ENCODE measurements around the gene DTL. TPM values are rescaled to one million over a fixed set of nuclear protein-coding genes. Genes with fewer than 3 reads are reported as not detected.
"Not testable (repeated sequence)": the region's sequence is repeated elsewhere in the genome, so short reads cannot be mapped to it uniquely, and the experiment has no call there.

Gene DTL, protein sequence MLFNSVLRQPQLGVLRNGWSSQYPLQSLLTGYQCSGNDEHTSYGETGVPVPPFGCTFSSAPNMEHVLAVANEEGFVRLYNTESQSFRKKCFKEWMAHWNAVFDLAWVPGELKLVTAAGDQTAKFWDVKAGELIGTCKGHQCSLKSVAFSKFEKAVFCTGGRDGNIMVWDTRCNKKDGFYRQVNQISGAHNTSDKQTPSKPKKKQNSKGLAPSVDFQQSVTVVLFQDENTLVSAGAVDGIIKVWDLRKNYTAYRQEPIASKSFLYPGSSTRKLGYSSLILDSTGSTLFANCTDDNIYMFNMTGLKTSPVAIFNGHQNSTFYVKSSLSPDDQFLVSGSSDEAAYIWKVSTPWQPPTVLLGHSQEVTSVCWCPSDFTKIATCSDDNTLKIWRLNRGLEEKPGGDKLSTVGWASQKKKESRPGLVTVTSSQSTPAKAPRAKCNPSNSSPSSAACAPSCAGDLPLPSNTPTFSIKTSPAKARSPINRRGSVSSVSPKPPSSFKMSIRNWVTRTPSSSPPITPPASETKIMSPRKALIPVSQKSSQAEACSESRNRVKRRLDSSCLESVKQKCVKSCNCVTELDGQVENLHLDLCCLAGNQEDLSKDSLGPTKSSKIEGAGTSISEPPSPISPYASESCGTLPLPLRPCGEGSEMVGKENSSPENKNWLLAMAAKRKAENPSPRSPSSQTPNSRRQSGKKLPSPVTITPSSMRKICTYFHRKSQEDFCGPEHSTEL
- 7.8 TPM for total RNA-seq

DNA sequence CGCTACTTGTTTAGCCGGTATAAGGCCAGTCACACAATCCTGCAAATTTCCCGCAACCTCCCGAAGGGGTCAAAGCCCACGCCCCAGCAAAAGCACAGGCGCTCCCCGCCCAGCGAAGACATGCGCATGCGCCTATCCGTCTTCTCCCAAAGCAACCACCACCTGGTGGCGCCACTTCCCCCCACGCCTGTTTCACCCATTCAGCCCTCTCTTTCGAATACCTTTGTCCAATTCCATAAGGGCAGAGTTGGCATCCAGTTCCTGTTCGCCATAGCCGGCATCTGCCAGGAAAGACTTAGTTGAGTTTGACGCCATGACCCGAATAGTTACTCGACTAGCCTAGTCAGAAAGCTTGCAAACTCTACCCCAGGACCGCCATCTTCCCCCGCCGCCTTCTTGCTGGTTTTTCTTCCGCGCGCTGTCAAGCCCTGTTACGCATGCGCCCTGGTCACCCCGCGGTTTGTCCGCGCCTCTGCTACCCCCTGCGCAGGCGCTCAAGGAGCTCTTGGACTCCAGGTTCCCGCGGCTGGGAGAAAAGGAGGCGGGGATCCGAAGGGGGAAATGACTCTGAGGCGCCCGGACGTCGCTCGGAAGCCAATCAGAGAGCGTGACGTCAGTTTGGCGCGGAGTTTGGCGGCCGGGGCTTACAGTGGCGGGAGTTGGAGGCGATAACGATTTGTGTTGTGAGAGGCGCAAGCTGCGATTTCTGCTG, at the start of gene DTL, which contains the start of gene INTS7:
Gene DTL, plus strand, starts transcription at position 626 of the 712 bp plus-strand sequence. CDS start 143 bp downstream, outside the sequence.
Gene INTS7, minus strand, starts transcription at position 435 of the 712 bp plus-strand sequence. Its CDS starts 120 bp downstream, at position 315.
- H3K9me3 ChIP-seq (ENCODE audit: control insufficient read depth in 3 of 3, low read length in 3 of 3) = no peaks in the 10 kb centered on the region
- H3K27ac ChIP-seq (ENCODE audit: low read depth, low read length) = peak within 1 kb of the TSS; percentile 77
- H3K4me1 ChIP-seq (ENCODE audit: control insufficient read depth in 3 of 3, insufficient read depth in 3 of 3, low read length in 3 of 3) = peaks cover 13 to 18% (median 18%) of the 10 kb centered on the region in 3 donors
- H3K4me3 ChIP-seq (ENCODE audit: low read length in 3 of 3) = peak within 1 kb of the TSS; percentile 94 to 99 (median 97)
- no peaks in the 10 kb centered on the region for H3K36me3 ChIP-seq (ENCODE audit: control insufficient read depth in 3 of 3, insufficient read depth in 3 of 3, low read length in 3 of 3)
- peak within 1 kb of the TSS; percentile 81 to 94 (median 84) for H3K9ac ChIP-seq (ENCODE audit: low read depth in 1 of 3, low read length in 3 of 3)
- no peaks in the 10 kb centered on the region for H3K27me3 ChIP-seq (ENCODE audit: control insufficient read depth in 3 of 3, insufficient read depth in 3 of 3, low read length in 3 of 3)

DNA sequence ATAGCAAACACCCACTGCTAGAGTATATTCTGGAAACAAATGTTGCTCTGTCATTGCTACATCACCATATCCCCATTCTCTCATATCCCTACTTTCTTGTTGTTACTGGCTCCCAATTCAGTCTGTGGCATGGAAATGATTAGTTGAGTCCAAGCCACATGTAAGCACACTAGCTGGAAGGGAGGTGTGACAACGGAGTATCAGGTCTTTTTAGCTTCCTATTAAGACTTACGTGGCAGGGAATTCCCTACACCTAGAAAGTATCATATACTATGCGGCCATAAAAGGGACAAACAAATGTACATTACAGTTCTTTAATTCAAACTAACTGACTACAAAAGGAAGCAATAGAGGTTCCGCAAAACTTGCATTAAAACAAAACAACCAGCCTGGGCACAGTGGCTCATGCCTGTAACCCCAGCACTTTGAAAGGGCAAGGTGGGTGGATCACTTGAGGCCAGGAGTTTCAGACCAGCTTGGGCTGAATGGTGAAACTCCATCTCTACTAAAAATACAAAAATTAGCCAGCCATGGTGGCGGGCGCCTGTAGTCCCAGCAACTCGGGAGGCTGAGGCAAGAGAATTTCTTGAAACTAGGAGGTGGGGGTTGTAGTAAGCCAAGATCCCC, 48.8 kb upstream of the DTL start:
- no peak overlapping the region for H3K4me3 ChIP-seq (ENCODE audit: low read length in 3 of 3)
- no peaks in the 10 kb centered on the region for H3K27me3 ChIP-seq (ENCODE audit: control insufficient read depth in 3 of 3, insufficient read depth in 3 of 3, low read length in 3 of 3)
- H3K4me1 ChIP-seq (ENCODE audit: control insufficient read depth in 3 of 3, insufficient read depth in 3 of 3, low read length in 3 of 3) = no peaks in the 10 kb centered on the region
- H3K27ac ChIP-seq (ENCODE audit: low read depth, low read length) = no peak overlapping the region
- H3K9ac ChIP-seq (ENCODE audit: low read depth in 1 of 3, low read length in 3 of 3) = no peak overlapping the region
- H3K9me3 ChIP-seq (ENCODE audit: control insufficient read depth in 3 of 3, low read length in 3 of 3) = no peaks in the 10 kb centered on the region
- H3K36me3 ChIP-seq (ENCODE audit: control insufficient read depth in 3 of 3, insufficient read depth in 3 of 3, low read length in 3 of 3) = peaks cover 0 to 19% (median 7%) of the 10 kb centered on the region in 3 donors

DNA sequence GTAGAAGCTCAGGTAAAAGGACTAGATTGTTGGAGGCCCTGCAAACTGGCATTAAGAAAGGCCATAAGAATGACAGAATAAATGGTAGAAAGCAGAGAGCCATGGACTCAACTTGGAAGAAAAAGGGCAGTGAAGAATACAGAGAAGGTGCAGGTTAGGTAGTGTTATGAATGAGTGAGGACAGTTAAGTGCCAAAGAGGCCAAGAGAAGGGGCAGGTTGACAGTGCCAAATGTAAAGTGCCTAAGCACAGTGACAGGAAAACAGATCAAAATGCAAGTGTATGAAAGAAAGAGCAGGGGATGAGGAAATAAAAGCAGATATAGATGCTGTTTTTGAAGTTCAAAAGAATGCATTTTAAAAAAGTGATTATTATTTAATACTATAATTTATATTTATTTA, 43.9 kb upstream of the DTL start:
- H3K9ac ChIP-seq (ENCODE audit: low read depth in 1 of 3, low read length in 3 of 3) = no peak overlapping the region
- H3K27me3 ChIP-seq (ENCODE audit: control insufficient read depth in 3 of 3, insufficient read depth in 3 of 3, low read length in 3 of 3) = no peaks in the 10 kb centered on the region
- no peaks in the 10 kb centered on the region for H3K9me3 ChIP-seq (ENCODE audit: control insufficient read depth in 3 of 3, low read length in 3 of 3)
- H3K4me1 ChIP-seq (ENCODE audit: control insufficient read depth in 3 of 3, insufficient read depth in 3 of 3, low read length in 3 of 3) = no peaks in the 10 kb centered on the region
- no peak overlapping the region for H3K27ac ChIP-seq (ENCODE audit: low read depth, low read length)
- H3K36me3 ChIP-seq (ENCODE audit: control insufficient read depth in 3 of 3, insufficient read depth in 3 of 3, low read length in 3 of 3) = peaks cover 0 to 8% (median 3%) of the 10 kb centered on the region in 3 donors
- H3K4me3 ChIP-seq (ENCODE audit: low read length in 3 of 3) = no peak overlapping the region

DNA sequence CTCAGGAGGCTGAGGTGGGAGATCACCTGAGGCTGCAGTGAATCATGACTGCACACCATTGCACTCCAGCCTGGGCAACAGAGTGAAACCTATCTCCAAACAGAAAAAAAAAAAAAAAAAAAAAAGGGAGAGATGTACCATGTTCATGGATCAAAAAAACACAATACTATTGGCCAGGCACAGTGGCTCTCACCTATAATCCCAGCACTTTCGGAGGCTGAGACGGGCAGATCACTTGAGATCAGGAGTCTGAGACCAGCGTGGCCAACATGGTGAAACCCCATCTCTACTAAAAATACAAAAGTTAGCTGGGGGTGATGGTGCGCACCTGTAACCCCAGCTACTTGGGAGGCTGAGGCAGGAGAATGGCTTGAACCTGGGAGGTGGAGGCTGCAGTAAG, 38.1 kb upstream of the DTL start:
- H3K9ac ChIP-seq (ENCODE audit: low read depth in 1 of 3, low read length in 3 of 3); H3K9me3 ChIP-seq (ENCODE audit: control insufficient read depth in 3 of 3, low read length in 3 of 3); H3K27ac ChIP-seq (ENCODE audit: low read depth, low read length); H3K4me3 ChIP-seq (ENCODE audit: low read length in 3 of 3); H3K27me3 ChIP-seq (ENCODE audit: control insufficient read depth in 3 of 3, insufficient read depth in 3 of 3, low read length in 3 of 3); H3K4me1 ChIP-seq (ENCODE audit: control insufficient read depth in 3 of 3, insufficient read depth in 3 of 3, low read length in 3 of 3): not testable (repeated sequence)
- H3K36me3 ChIP-seq (ENCODE audit: control insufficient read depth in 3 of 3, insufficient read depth in 3 of 3, low read length in 3 of 3) = peaks cover 0 to 15% (median 6%) of the 10 kb centered on the region in 3 donors

DNA sequence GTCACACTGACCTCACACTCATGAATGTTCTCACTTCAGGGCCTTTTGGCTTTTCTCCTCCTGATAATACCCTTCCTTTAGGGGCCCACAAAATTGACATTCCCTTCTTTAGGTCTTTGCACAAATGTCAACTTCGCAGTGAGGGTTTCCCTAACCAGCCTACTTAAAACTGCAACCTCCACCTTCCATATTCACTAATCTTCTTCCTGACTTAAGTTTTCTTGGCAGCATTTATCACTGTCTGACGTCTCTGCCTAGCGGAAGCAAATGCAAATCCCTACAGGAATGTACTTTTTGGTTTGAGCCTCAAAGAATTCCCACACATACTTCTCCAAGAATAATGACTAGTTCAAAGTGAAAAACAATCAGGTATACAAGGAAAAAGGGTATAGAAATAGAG, 33.0 kb upstream of the DTL start:
- Histone ChIP-seq H3K9ac (ENCODE audit: low read depth in 1 of 3, low read length in 3 of 3) (no peak overlapping the region), H3K4me1 (ENCODE audit: control insufficient read depth in 3 of 3, insufficient read depth in 3 of 3, low read length in 3 of 3) (no peaks in the 10 kb centered on the region), H3K36me3 (ENCODE audit: control insufficient read depth in 3 of 3, insufficient read depth in 3 of 3, low read length in 3 of 3) (peaks cover 2 to 11% (median 8%) of the 10 kb centered on the region in 3 donors), H3K9me3 (ENCODE audit: control insufficient read depth in 3 of 3, low read length in 3 of 3) (no peaks in the 10 kb centered on the region), H3K4me3 (ENCODE audit: low read length in 3 of 3) (no peak overlapping the region), H3K27me3 (ENCODE audit: control insufficient read depth in 3 of 3, insufficient read depth in 3 of 3, low read length in 3 of 3) (no peaks in the 10 kb centered on the region), H3K27ac (ENCODE audit: low read depth, low read length) (no peak overlapping the region)

DNA sequence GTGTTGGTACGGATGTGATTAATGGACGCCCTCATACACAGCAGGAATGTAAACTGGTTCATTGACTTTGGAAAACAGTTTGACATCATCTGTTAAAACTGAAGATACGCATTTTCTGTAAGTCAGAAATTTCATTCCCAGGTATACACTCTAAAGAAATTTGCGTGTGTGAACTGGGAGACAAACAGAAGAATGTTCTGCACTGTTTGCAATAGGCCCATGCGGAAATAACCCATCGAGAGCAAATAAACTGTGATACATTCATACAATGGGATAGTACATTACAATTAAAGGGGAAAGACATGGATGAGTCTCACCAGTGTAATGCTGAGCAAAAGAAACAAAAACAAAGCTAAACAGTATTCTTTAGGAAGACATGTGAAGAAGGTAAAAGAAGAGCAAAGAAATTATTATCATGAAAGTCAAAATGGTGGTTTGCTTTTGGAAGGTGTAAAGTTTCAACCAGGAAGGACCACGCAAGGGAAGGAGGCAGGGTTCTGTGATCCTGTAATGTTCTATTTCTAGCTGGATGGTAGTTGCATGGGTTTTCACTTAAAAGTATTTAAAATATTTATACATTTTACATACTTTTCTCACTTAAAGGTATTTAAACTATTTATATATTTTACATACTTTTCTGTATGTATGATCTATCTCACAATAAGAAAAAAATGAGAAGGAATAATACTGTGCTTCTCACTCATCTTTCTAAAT, 30.5 kb upstream of the DTL start:
- H3K36me3 ChIP-seq (ENCODE audit: control insufficient read depth in 3 of 3, insufficient read depth in 3 of 3, low read length in 3 of 3) = peaks cover 2 to 15% (median 13%) of the 10 kb centered on the region in 3 donors
- no peak overlapping the region for H3K27ac ChIP-seq (ENCODE audit: low read depth, low read length)
- H3K4me3 ChIP-seq (ENCODE audit: low read length in 3 of 3) = no peak overlapping the region
- no peaks in the 10 kb centered on the region for H3K4me1 ChIP-seq (ENCODE audit: control insufficient read depth in 3 of 3, insufficient read depth in 3 of 3, low read length in 3 of 3)
- H3K9ac ChIP-seq (ENCODE audit: low read depth in 1 of 3, low read length in 3 of 3) = no peak overlapping the region
- H3K9me3 ChIP-seq (ENCODE audit: control insufficient read depth in 3 of 3, low read length in 3 of 3) = no peaks in the 10 kb centered on the region
- H3K27me3 ChIP-seq (ENCODE audit: control insufficient read depth in 3 of 3, insufficient read depth in 3 of 3, low read length in 3 of 3) = no peaks in the 10 kb centered on the region

DNA sequence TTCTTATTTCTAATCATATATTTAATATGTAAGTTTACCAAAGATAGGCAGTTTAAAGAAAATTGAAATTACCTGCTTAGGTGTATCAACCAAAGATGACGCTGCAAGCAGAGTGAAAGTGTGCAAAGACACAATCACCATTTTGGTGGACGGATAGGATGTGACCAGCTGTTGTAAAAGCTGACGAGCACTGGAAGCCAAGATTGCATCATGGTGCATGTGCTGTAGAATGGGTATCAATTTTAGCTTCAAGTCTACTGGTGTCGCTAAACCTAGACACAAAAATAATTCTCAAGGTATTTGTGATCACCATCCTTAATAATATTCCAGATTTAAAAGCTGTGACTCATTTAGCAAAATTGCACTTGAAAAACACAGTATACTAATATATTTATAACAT, 28.4 kb upstream of the DTL start:
- Histone ChIP-seq H3K4me3 (ENCODE audit: low read length in 3 of 3) (no peak overlapping the region), H3K27ac (ENCODE audit: low read depth, low read length) (no peak overlapping the region), H3K9ac (ENCODE audit: low read depth in 1 of 3, low read length in 3 of 3) (no peak overlapping the region), H3K9me3 (ENCODE audit: control insufficient read depth in 3 of 3, low read length in 3 of 3) (no peaks in the 10 kb centered on the region), H3K36me3 (ENCODE audit: control insufficient read depth in 3 of 3, insufficient read depth in 3 of 3, low read length in 3 of 3) (peaks cover 2 to 13% (median 10%) of the 10 kb centered on the region in 3 donors), H3K27me3 (ENCODE audit: control insufficient read depth in 3 of 3, insufficient read depth in 3 of 3, low read length in 3 of 3) (no peaks in the 10 kb centered on the region), H3K4me1 (ENCODE audit: control insufficient read depth in 3 of 3, insufficient read depth in 3 of 3, low read length in 3 of 3) (no peaks in the 10 kb centered on the region)

DNA sequence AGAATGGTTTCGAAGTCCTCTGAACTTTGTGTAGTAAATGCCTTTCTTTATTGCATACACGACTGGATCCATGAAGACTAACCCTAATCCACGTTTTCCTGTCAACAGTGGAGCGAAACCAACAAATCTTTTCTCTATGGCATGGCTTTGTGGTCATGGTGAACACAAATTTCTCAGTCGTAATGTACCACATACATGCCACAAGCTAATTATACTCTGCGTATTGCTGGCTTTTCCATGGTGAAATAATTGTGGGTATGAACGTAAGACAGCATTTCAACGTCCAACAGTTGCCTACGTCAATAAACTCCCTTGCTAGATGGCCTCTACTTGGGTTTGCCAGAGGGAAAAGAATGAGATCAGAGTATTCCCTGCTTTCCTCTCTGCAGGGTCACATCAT, 27.7 kb upstream of the DTL start:
- Histone ChIP-seq H3K9ac (ENCODE audit: low read depth in 1 of 3, low read length in 3 of 3) (no peak overlapping the region), H3K4me3 (ENCODE audit: low read length in 3 of 3) (no peak overlapping the region), H3K27ac (ENCODE audit: low read depth, low read length) (no peak overlapping the region), H3K27me3 (ENCODE audit: control insufficient read depth in 3 of 3, insufficient read depth in 3 of 3, low read length in 3 of 3) (no peaks in the 10 kb centered on the region), H3K4me1 (ENCODE audit: control insufficient read depth in 3 of 3, insufficient read depth in 3 of 3, low read length in 3 of 3) (no peaks in the 10 kb centered on the region), H3K36me3 (ENCODE audit: control insufficient read depth in 3 of 3, insufficient read depth in 3 of 3, low read length in 3 of 3) (peaks cover 2 to 13% (median 10%) of the 10 kb centered on the region in 3 donors), H3K9me3 (ENCODE audit: control insufficient read depth in 3 of 3, low read length in 3 of 3) (no peaks in the 10 kb centered on the region)

DNA sequence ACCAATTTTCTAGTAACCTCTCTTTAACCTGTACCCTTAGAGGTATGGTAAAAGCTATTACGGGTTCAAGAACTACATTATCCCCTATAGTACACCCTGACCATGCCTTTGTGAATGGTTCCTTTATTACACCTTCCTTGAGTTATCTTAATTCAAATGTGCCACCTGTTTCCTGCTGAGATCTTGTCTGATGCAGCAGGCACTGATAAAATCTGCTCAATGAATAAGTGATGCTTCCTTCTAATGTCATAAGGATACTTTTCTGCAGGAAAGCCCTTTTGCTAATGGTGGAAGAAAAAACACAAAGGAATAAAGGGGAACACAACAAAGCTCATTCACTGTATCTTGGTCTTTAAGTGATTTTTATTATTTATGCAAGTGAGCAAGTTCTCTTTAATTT, 26.0 kb upstream of the DTL start:
- Histone ChIP-seq H3K36me3 (ENCODE audit: control insufficient read depth in 3 of 3, insufficient read depth in 3 of 3, low read length in 3 of 3) (peaks cover 5 to 16% (median 10%) of the 10 kb centered on the region in 3 donors), H3K27me3 (ENCODE audit: control insufficient read depth in 3 of 3, insufficient read depth in 3 of 3, low read length in 3 of 3) (no peaks in the 10 kb centered on the region)

More for the DNA sequence above, 26.0 kb upstream of the DTL start:
- Histone ChIP-seq H3K9me3 (ENCODE audit: control insufficient read depth in 3 of 3, low read length in 3 of 3) (no peaks in the 10 kb centered on the region), H3K9ac (ENCODE audit: low read depth in 1 of 3, low read length in 3 of 3) (no peak overlapping the region), H3K4me1 (ENCODE audit: control insufficient read depth in 3 of 3, insufficient read depth in 3 of 3, low read length in 3 of 3) (no peaks in the 10 kb centered on the region), H3K27ac (ENCODE audit: low read depth, low read length) (no peak overlapping the region), H3K4me3 (ENCODE audit: low read length in 3 of 3) (no peak overlapping the region)

Data from skeletal muscle tissue (tissue), 4 donors.